Sigmoid colon (tissue), 7 donors: ENCODE data around the gene SLC36A1. TPM values are rescaled to one million over a fixed set of nuclear protein-coding genes. Genes with fewer than 3 reads are reported as not detected.

ENCODE experiments used
- DNase-seq: peaks from one replicate; pipeline ENCODE4 v3.0.0-alpha.2; 2019
- H3K27ac ChIP-seq, 4 donors: fragments of 200-600 bp; sonication (generic); one replicate each; pipeline ENCODE4 v1.5.1; 2016 to 2019; ENCODE audit warnings: mild to moderate bottlenecking in 1 of 4
- H3K27me3 ChIP-seq, 3 donors: fragments of 200-600 bp; sonication (generic); one replicate each; pipeline ENCODE4 v1.5.1; 2019; ENCODE audit warnings: mild to moderate bottlenecking in 1 of 3
- H3K36me3 ChIP-seq, 4 donors: fragments of 200-600 bp; sonication (generic); one replicate each; pipeline ENCODE4 v1.5.1; 2016 to 2019
- H3K4me1 ChIP-seq, 4 donors: fragments of 200-600 bp; sonication (generic); one replicate each; pipeline ENCODE4 v1.5.1; 2017 to 2019
- H3K4me3 ChIP-seq, 4 donors: fragments of 200-600 bp; sonication (generic); one replicate each; pipeline ENCODE4 v1.5.1; 2017 to 2019; ENCODE audit warnings: mild to moderate bottlenecking in 2 of 4, moderate library complexity in 1 of 4
- H3K9me3 ChIP-seq, 4 donors: fragments of 200-600 bp in 3 of 4; sonication (generic) in 3 of 4; one replicate each; pipeline versions ENCODE4 v1.5.1 to v1.6.1; 2013 to 2019
- CTCF ChIP-seq, 4 experiments: fragments of 450-650 bp in 3 of 4; fragments of 200-600 bp in 1 of 4; IDR thresholded peaks; one replicate each; pipeline ENCODE4 v1.5.1; 2016 to 2019; ENCODE audit warnings: antibody characterized with exemption in 4 of 4, mild to moderate bottlenecking in 3 of 4, moderate library complexity in 2 of 4
- EP300 ChIP-seq, 4 donors: sonication (generic); formaldehyde crosslinking; IDR thresholded peaks; one replicate each; pipeline ENCODE4 v1.6.1; 2017; ENCODE audit warnings: antibody characterized with exemption in 4 of 4
- POLR2A ChIP-seq, 2 donors: fragments of 450-650 bp; IDR thresholded peaks; one replicate each; pipeline ENCODE4 v1.6.1; 2016; ENCODE audit warnings: antibody characterized with exemption in 2 of 2, mild to moderate bottlenecking in 2 of 2, moderate library complexity in 2 of 2
- POLR2AphosphoS5 ChIP-seq, 4 donors: sonication (generic); formaldehyde crosslinking; IDR thresholded peaks; one replicate each; pipeline ENCODE4 v1.6.1; 2017; ENCODE audit warnings: antibody characterized with exemption in 4 of 4
- WGBS, 2 donors: extraction: QIAGEN DNeasy Blood & Tissue Kit; methylation state at CpG; one replicate each; pipeline ENCODE4 v1.1.7; 2013; 5-methylcytosine and 5-hydroxymethylcytosine counted together
- intact Hi-C: fragments of 100-400 bp; cut with DNase I; formaldehyde crosslinking; loops from one replicate; pipeline ENCODE4 v1.15.1; 2023
- polyA plus RNA-seq, 3 donors: library from polyadenylated mRNA; stranded (reverse); fragments of 200-250 nt; gene quantifications; one replicate each; pipeline ENCODE4 v1.2.3, GENCODE V29; 2013
- total RNA-seq, 4 donors: library from RNA; depleted of rRNA; stranded (reverse); fragments of >200 nt; gene quantifications; one replicate each; pipeline ENCODE4 v1.1.0, GENCODE V29; 2016
- donor health status: healthy with polysubstance abuse.
- donor health status: Bipolar disorder and iron deficiency.
- donor health status: healthy.

The SLC36A1 gene
- total and polyA plus RNA-seq, 7 donors, result 4.4 to 9.7 (median 7.6) TPM

DNA sequence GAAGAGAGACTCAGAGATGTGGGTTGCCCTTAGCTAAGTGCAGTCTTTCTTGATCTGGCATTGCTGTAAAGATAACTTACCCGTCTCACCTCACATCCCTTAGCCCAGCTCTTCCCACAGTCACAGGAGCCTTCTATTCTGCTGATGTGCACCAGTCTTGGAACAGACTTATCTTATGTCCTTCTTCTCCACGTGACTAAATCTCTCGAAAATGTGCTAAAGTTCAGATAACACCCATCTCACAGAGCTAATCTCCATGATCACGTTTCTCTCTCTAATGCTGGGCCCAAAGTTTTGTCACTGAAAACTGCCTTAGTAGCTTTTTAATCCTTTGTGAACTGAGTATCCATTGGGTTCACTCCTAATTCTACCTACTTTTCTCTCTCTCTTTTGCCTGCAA is 16.7 kb downstream of the SLC36A1 start:
- H3K4me1 ChIP-seq, result no peaks in the 10 kb centered on the region
- no peaks in the 10 kb centered on the region for H3K27me3 ChIP-seq
- DNase-seq, result no peak
- intact Hi-C loops, result no loop called here
- WGBS, 2 donors, result 65 to 88% methylated on average over 4 of the region's 4 CpGs
- TF ChIP-seq POLR2AphosphoS5 (IDR thresholded peaks at IDR 0.05), result no peak
- TF ChIP-seq CTCF (IDR thresholded peaks at IDR 0.05), result no peak
- TF ChIP-seq EP300 (IDR thresholded peaks at IDR 0.05), result no peak
- TF ChIP-seq POLR2A (IDR thresholded peaks at IDR 0.05), result no peak
- no peak overlapping the region for H3K27ac ChIP-seq
- H3K9me3 ChIP-seq, result no peaks in the 10 kb centered on the region
- peaks cover 0 to 50% (median 19%) of the 10 kb centered on the region in 4 donors for H3K36me3 ChIP-seq
- H3K4me3 ChIP-seq, result no peak overlapping the region

DNA sequence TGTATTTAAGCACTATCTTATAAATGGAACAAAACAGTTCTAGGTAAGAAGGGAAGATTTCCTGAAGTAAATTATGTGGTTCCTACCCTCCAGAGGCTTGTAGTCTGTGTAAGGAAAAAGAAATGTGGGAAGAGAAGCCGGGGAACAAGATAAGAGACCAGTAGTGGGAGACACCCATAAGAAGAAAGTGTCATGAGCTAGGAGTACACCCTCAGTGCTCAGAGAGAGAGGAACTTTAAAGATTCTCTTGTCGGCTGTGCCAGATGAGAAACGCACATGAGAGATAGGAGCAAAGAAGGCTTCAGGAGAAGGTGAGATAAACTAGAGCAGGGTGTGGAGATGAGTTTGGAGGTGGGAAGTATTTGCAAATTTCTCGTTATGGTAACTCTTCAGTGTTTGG is 18.1 kb downstream of the SLC36A1 start:
- Histone ChIP-seq H3K9me3 (no peaks in the 10 kb centered on the region), H3K27me3 (no peaks in the 10 kb centered on the region), H3K4me1 (no peaks in the 10 kb centered on the region), H3K4me3 (no peak overlapping the region), H3K27ac (no peak overlapping the region), H3K36me3 (peaks cover 0 to 44% (median 20%) of the 10 kb centered on the region in 4 donors)
- no peak for DNase-seq
- intact Hi-C loops, result no loop called here
- 90 to 93% methylated on average over 4 of the region's 4 CpGs for WGBS, 2 donors
- TF ChIP-seq CTCF (IDR thresholded peaks at IDR 0.05) (no peak), POLR2A (IDR thresholded peaks at IDR 0.05) (no peak), EP300 (IDR thresholded peaks at IDR 0.05) (no peak), POLR2AphosphoS5 (IDR thresholded peaks at IDR 0.05) (no peak)

- TF ChIP-seq POLR2AphosphoS5 (IDR thresholded peaks at IDR 0.05), result no peak
- no peak for TF ChIP-seq EP300 (IDR thresholded peaks at IDR 0.05)
- no peak for TF ChIP-seq CTCF (IDR thresholded peaks at IDR 0.05)
- TF ChIP-seq POLR2A (IDR thresholded peaks at IDR 0.05), result no peak
- Histone ChIP-seq H3K4me1 (no peaks in the 10 kb centered on the region), H3K4me3 (no peak overlapping the region), H3K27ac (no peak overlapping the region), H3K9me3 (no peaks in the 10 kb centered on the region), H3K36me3 (peaks cover 0 to 53% (median 20%) of the 10 kb centered on the region in 4 donors), H3K27me3 (no peaks in the 10 kb centered on the region)
- 96% methylated on average over 8 of the region's 8 CpGs for WGBS, 2 donors
- intact Hi-C loops, result no loop called here
- no peak for DNase-seq
Observed at GRCh38 chr5:151467576-151467975, 20.2 kb downstream of the SLC36A1 start.

GRCh38 chr5:151469386-151469785 is 22.0 kb downstream of the SLC36A1 start:
- H3K4me1 ChIP-seq, result no peaks in the 10 kb centered on the region
- H3K27me3 ChIP-seq, result no peaks in the 10 kb centered on the region
- H3K36me3 ChIP-seq, result peaks cover 0 to 59% (median 16%) of the 10 kb centered on the region in 4 donors
- no peak for TF ChIP-seq POLR2AphosphoS5 (IDR thresholded peaks at IDR 0.05)
- no peak for TF ChIP-seq EP300 (IDR thresholded peaks at IDR 0.05)
- no peak for TF ChIP-seq CTCF (IDR thresholded peaks at IDR 0.05)
- intact Hi-C loops, result no loop called here
- no peaks in the 10 kb centered on the region for H3K9me3 ChIP-seq
- no peak overlapping the region for H3K4me3 ChIP-seq
- DNase-seq, result no peak
- H3K27ac ChIP-seq, result no peak overlapping the region

DNA sequence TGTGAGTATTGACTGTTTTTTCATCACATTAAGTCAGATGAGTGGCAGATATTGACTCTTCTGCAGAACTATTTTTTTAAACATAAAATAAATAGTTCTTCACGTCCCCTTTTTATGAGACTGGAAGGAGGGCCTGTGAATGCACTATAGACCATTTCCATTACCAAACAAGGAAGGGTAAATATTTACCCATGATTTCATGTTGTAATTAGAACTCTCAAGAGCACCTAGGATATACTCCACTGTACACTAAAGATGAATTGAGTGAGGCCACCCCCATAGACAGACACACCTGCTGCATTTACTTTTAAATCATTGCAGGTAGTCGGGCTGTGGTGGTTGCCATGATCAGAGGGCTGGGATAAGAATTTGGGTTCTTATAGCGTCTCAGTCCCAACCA is 22.6 kb downstream of the SLC36A1 start:
- DNase-seq, result no peak
- WGBS, 2 donors, result 24 to 64% methylated on average over 3 of the region's 3 CpGs
- TF ChIP-seq CTCF (IDR thresholded peaks at IDR 0.05) (no peak), EP300 (IDR thresholded peaks at IDR 0.05) (no peak), POLR2A (IDR thresholded peaks at IDR 0.05) (no peak), POLR2AphosphoS5 (IDR thresholded peaks at IDR 0.05) (no peak)
- no peaks in the 10 kb centered on the region for H3K27me3 ChIP-seq
- H3K4me3 ChIP-seq, result no peak overlapping the region
- no peaks in the 10 kb centered on the region for H3K9me3 ChIP-seq
- intact Hi-C loops, result no loop called here
- no peaks in the 10 kb centered on the region for H3K4me1 ChIP-seq
- peaks cover 0 to 55% (median 15%) of the 10 kb centered on the region in 4 donors for H3K36me3 ChIP-seq
- no peak overlapping the region for H3K27ac ChIP-seq
